ENCODE measurements around the gene USP25.

The USP25 gene

DNA sequence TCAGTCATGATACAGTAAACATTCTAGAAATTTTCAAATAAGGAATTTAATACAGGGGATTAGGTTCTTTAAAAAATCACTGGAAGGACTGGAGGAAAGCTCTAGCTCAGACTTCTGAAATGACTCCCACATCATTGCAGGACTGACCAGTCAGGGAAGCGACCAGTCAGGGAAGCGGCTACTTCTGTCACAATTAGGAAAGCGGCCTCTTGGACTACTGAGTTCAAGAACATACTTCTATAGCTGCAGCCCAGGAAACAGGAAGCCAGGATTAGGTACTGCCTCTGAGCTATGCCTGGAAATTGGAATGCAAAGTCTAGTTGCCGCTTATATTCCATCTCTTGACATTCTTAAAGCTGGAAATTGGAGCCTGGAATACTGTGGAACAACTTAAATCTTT is 45.5 kb downstream of the USP25 start:
- no peak for DNase-seq (ENCODE audit: low read depth in 1 of 2, low spot score in 1 of 2)
- Histone ChIP-seq H3K27ac (replicated peaks) (no peak overlapping the region), H3K27me3 (ENCODE audit: insufficient read depth, poor library complexity, severe bottlenecking) (no peaks in the 10 kb centered on the region), H3K4me3 (replicated peaks; ENCODE audit: insufficient read depth, low read length) (no peak overlapping the region)
- TF ChIP-seq, protein P1, sequence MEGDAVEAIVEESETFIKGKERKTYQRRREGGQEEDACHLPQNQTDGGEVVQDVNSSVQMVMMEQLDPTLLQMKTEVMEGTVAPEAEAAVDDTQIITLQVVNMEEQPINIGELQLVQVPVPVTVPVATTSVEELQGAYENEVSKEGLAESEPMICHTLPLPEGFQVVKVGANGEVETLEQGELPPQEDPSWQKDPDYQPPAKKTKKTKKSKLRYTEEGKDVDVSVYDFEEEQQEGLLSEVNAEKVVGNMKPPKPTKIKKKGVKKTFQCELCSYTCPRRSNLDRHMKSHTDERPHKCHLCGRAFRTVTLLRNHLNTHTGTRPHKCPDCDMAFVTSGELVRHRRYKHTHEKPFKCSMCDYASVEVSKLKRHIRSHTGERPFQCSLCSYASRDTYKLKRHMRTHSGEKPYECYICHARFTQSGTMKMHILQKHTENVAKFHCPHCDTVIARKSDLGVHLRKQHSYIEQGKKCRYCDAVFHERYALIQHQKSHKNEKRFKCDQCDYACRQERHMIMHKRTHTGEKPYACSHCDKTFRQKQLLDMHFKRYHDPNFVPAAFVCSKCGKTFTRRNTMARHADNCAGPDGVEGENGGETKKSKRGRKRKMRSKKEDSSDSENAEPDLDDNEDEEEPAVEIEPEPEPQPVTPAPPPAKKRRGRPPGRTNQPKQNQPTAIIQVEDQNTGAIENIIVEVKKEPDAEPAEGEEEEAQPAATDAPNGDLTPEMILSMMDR (IDR thresholded peaks at IDR 0.05; ENCODE audit: insufficient read depth, low read length) = no peak
- no peak for TF ChIP-seq POLR2AphosphoS5 (IDR thresholded peaks at IDR 0.05; ENCODE audit: low read depth)
- TF ChIP-seq, protein P2, sequence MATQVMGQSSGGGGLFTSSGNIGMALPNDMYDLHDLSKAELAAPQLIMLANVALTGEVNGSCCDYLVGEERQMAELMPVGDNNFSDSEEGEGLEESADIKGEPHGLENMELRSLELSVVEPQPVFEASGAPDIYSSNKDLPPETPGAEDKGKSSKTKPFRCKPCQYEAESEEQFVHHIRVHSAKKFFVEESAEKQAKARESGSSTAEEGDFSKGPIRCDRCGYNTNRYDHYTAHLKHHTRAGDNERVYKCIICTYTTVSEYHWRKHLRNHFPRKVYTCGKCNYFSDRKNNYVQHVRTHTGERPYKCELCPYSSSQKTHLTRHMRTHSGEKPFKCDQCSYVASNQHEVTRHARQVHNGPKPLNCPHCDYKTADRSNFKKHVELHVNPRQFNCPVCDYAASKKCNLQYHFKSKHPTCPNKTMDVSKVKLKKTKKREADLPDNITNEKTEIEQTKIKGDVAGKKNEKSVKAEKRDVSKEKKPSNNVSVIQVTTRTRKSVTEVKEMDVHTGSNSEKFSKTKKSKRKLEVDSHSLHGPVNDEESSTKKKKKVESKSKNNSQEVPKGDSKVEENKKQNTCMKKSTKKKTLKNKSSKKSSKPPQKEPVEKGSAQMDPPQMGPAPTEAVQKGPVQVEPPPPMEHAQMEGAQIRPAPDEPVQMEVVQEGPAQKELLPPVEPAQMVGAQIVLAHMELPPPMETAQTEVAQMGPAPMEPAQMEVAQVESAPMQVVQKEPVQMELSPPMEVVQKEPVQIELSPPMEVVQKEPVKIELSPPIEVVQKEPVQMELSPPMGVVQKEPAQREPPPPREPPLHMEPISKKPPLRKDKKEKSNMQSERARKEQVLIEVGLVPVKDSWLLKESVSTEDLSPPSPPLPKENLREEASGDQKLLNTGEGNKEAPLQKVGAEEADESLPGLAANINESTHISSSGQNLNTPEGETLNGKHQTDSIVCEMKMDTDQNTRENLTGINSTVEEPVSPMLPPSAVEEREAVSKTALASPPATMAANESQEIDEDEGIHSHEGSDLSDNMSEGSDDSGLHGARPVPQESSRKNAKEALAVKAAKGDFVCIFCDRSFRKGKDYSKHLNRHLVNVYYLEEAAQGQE (IDR thresholded peaks at IDR 0.05; ENCODE audit: insufficient replicate concordance, low read depth) = no peak
- no peak for TF ChIP-seq GABPA (IDR thresholded peaks at IDR 0.05; ENCODE audit: low read depth)
- no peak for TF ChIP-seq SPI1 (IDR thresholded peaks at IDR 0.05; ENCODE audit: borderline replicate concordance, low read depth)

DNA sequence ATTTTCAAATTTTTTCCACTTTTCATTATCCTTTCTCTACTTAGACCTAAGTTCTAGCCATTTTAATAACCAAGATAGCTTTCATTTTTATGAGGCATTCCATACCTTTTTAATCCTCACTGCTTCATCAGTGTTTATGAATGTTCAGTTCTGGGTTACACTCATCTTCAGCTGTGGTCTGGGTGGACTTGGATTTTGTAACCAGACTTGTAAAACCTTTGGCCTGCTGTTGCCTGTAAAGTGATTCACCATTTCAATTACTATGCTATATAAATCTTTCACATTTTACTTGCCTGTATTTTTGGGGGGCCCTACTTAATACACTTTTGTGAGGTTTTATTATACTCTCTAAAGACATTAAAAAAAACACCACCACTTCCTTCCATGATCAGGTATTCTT is 46.2 kb downstream of the USP25 start:
- TF ChIP-seq POLR2AphosphoS5 (IDR thresholded peaks at IDR 0.05; ENCODE audit: low read depth) (no peak), GABPA (IDR thresholded peaks at IDR 0.05; ENCODE audit: low read depth) (no peak), SPI1 (IDR thresholded peaks at IDR 0.05; ENCODE audit: borderline replicate concordance, low read depth) (no peak)
- TF ChIP-seq, protein P2 (IDR thresholded peaks at IDR 0.05; ENCODE audit: insufficient replicate concordance, low read depth) = no peak
- TF ChIP-seq, protein P1 (IDR thresholded peaks at IDR 0.05; ENCODE audit: insufficient read depth, low read length) = no peak
- no peak for DNase-seq (ENCODE audit: low read depth in 1 of 2, low spot score in 1 of 2)

DNA sequence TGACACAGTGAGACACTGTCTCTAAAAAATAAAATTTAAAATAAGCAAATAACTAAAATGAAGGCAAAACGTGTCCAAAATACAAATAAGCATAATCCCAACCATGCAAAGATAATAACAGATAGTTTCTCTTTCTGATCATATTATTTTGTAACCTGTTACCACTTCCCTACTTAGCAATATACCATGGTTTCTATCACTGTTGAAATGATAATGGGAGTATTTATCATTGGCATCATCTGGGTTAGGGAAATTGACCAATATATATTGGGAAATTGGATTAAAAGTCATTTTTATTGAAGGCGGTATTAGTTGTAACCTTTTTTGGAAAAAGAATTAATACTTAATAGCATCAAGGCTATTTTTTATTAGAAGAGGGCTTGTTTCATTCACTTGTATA is 47.0 kb downstream of the USP25 start:
- DNase-seq (ENCODE audit: low read depth in 1 of 2, low spot score in 1 of 2) = no peak
- no peaks in the 10 kb centered on the region for H3K27me3 ChIP-seq (ENCODE audit: insufficient read depth, poor library complexity, severe bottlenecking)
- no peak for TF ChIP-seq POLR2AphosphoS5 (IDR thresholded peaks at IDR 0.05; ENCODE audit: low read depth)
- no peak overlapping the region for H3K4me3 ChIP-seq (replicated peaks; ENCODE audit: insufficient read depth, low read length)
- H3K27ac ChIP-seq (replicated peaks) = no peak overlapping the region

More for the DNA sequence above, 46.2 kb downstream of the USP25 start:
- Histone ChIP-seq H3K4me3 (replicated peaks; ENCODE audit: insufficient read depth, low read length) (no peak overlapping the region), H3K27ac (replicated peaks) (no peak overlapping the region), H3K27me3 (ENCODE audit: insufficient read depth, poor library complexity, severe bottlenecking) (no peaks in the 10 kb centered on the region)

DNA sequence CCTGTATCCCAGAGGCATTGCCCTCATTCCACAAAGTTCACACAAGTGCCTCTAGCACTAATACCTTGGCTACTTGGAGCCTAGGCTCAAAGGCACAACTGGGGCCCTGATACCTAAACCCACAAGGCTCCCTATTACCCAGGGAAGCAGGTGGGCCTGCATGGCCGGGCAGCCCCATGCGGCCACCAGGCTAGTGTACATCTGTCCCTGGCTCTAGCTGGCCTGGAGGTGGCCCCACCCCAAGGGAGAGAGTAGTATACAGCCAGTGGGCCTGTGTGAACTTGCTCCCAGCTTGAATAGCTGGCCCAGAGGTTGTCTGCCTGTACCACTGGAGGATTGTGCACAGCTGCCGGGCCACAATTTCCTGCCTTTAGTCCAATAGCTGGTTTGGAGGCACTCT is 52.2 kb downstream of the USP25 start:
- no peak overlapping the region for H3K27ac ChIP-seq (replicated peaks)

More for the DNA sequence above, 52.2 kb downstream of the USP25 start:
- DNase-seq (ENCODE audit: low read depth in 1 of 2, low spot score in 1 of 2) = no peak
- TF ChIP-seq GABPA (IDR thresholded peaks at IDR 0.05; ENCODE audit: low read depth) (no peak), SPI1 (IDR thresholded peaks at IDR 0.05; ENCODE audit: borderline replicate concordance, low read depth) (no peak), POLR2AphosphoS5 (IDR thresholded peaks at IDR 0.05; ENCODE audit: low read depth) (no peak)
- TF ChIP-seq, protein P2 (IDR thresholded peaks at IDR 0.05; ENCODE audit: insufficient replicate concordance, low read depth) = no peak
- TF ChIP-seq, protein P1 (IDR thresholded peaks at IDR 0.05; ENCODE audit: insufficient read depth, low read length) = no peak
- Histone ChIP-seq H3K27me3 (ENCODE audit: insufficient read depth, poor library complexity, severe bottlenecking) (no peaks in the 10 kb centered on the region), H3K4me3 (replicated peaks; ENCODE audit: insufficient read depth, low read length) (no peak overlapping the region)
